GM23338 (cell line): ENCODE results near the gene ACTN2. TPM values are rescaled to one million over a fixed set of nuclear protein-coding genes. Genes with fewer than 3 reads are reported as not detected.

ENCODE experiments used
- ATAC-seq: fragments of 200-7000 bp; cut with Tn5 transposase; 3 replicates; pipeline ENCODE4 v1.9.1; 2020
- DNase-seq: peaks from one replicate; pipeline ENCODE4 v3.0.0-alpha.2; 2015; ENCODE audit warnings: low spot score
- H2AFZ ChIP-seq: fragments of 200-600 bp; sonication (generic); 2 replicates; pipeline ENCODE4 v1.8.0; 2016; ENCODE audit warnings: antibody characterized with exemption, mild to moderate bottlenecking, moderate library complexity
- H3F3A ChIP-seq: fragments of 200-600 bp; sonication (generic); replicated peaks from 2 replicates; pipeline ENCODE4 v1.8.0; 2017; ENCODE audit warnings: antibody characterized with exemption, mixed run types, low read depth
- H3K27ac ChIP-seq: fragments of 200-600 bp; sonication (generic); 2 replicates; pipeline ENCODE4 v1.6.1; 2016; ENCODE audit warnings: low read depth
- H3K27me3 ChIP-seq: fragments of 200-600 bp; sonication (generic); 2 replicates; pipeline ENCODE4 v1.8.0; 2016; ENCODE audit warnings: mild to moderate bottlenecking, mixed run types, moderate library complexity; ENCODE audit not compliant: insufficient read depth
- H3K36me3 ChIP-seq: fragments of 200-600 bp; sonication (generic); 2 replicates; pipeline ENCODE4 v1.8.0; 2016; ENCODE audit warnings: mild to moderate bottlenecking; ENCODE audit not compliant: insufficient read depth
- H3K4me1 ChIP-seq: fragments of 200-600 bp; sonication (generic); 2 replicates; pipeline ENCODE4 v1.8.0; 2016; ENCODE audit warnings: mild to moderate bottlenecking, moderate library complexity; ENCODE audit not compliant: insufficient read depth
- H3K4me2 ChIP-seq: fragments of 200-600 bp; sonication (generic); 2 replicates; pipeline ENCODE4 v1.7.1; 2017; ENCODE audit warnings: mixed run types
- H3K4me3 ChIP-seq: fragments of 200-600 bp; sonication (generic); 2 replicates; pipeline ENCODE4 v1.6.1; 2016; ENCODE audit warnings: mixed run types
- H3K79me2 ChIP-seq: fragments of 200-600 bp; sonication (generic); replicated peaks from 2 replicates; pipeline ENCODE4 v1.8.0; 2017; ENCODE audit warnings: mild to moderate bottlenecking; ENCODE audit not compliant: insufficient read depth
- H3K9me2 ChIP-seq: fragments of 200-600 bp; sonication (generic); 2 replicates; pipeline ENCODE4 v1.8.0; 2017; ENCODE audit not compliant: insufficient read depth
- H4K20me1 ChIP-seq: fragments of 200-600 bp; sonication (generic); replicated peaks from 2 replicates; pipeline ENCODE4 v1.8.0; 2017; ENCODE audit warnings: mild to moderate bottlenecking; ENCODE audit not compliant: insufficient read depth
- H3K27ac Mint-ChIP-seq: 2 replicates; pipeline ENCODE4 v1.8.0; 2020; ENCODE audit warnings: inconsistent platforms, mild to moderate bottlenecking, moderate library complexity, mixed read lengths
- H3K27me3 Mint-ChIP-seq: 3 replicates; pipeline ENCODE4 v1.8.0; 2022; ENCODE audit warnings: low read depth, mild to moderate bottlenecking, moderate library complexity, mixed read lengths, inconsistent platforms; ENCODE audit not compliant: insufficient read depth, poor library complexity
- H3K36me3 Mint-ChIP-seq: 3 replicates; pipeline ENCODE4 v1.8.0; 2021; ENCODE audit warnings: low read depth, mild to moderate bottlenecking, inconsistent platforms, moderate library complexity, mixed read lengths
- H3K4me1 Mint-ChIP-seq: 3 replicates; pipeline ENCODE4 v1.8.0; 2020; ENCODE audit warnings: mild to moderate bottlenecking, inconsistent platforms, mixed read lengths
- H3K4me3 Mint-ChIP-seq: 3 replicates; pipeline ENCODE4 v1.8.0; 2021; ENCODE audit warnings: moderate library complexity, mild to moderate bottlenecking, inconsistent platforms, mixed read lengths
- H3K9me3 Mint-ChIP-seq: 3 replicates; pipeline ENCODE4 v1.8.0; 2020; ENCODE audit warnings: moderate library complexity, mild to moderate bottlenecking, inconsistent platforms, mixed read lengths
- EZH2phosphoT487 ChIP-seq: fragments of 200-600 bp; sonication (generic); IDR thresholded peaks from one replicate; pipeline ENCODE4 v1.8.1; 2018; ENCODE audit warnings: antibody characterized with exemption; ENCODE audit not compliant: unreplicated experiment
- NANOG ChIP-seq: IDR thresholded peaks from 2 replicates; pipeline ENCODE4 v1.6.1; 2016; ENCODE audit warnings: antibody characterized with exemption, borderline replicate concordance
- POLR2AphosphoS5 ChIP-seq: IDR thresholded peaks from 2 replicates; pipeline ENCODE4 v1.6.1; 2016; ENCODE audit warnings: antibody characterized with exemption, low read depth
- REST ChIP-seq: IDR thresholded peaks from one replicate; pipeline ENCODE4 v1.6.1; 2018; ENCODE audit warnings: antibody characterized with exemption; ENCODE audit not compliant: unreplicated experiment
- ZNF114 ChIP-seq: fragments of 250-450 bp; sonication (Bioruptor Pico); IDR thresholded peaks from 2 replicates; pipeline ENCODE4 v1.5.0; 2020; ENCODE audit warnings: mild to moderate bottlenecking, moderate library complexity
- ZNF462 ChIP-seq: fragments of 250-450 bp; sonication (Bioruptor Pico); IDR thresholded peaks from 2 replicates; pipeline ENCODE4 v1.5.0; 2020; ENCODE audit warnings: mild to moderate bottlenecking, moderate library complexity
- polyA plus RNA-seq: library from polyadenylated mRNA; unstranded; fragments of >200 nt; fragmentation: Nextera tagmentation; extraction: Ambion mirVana; gene quantifications from 2 replicates; pipeline ENCODE4 v1.2.1, GENCODE V29; 2016
- total RNA-seq: library from RNA; depleted of rRNA; stranded (reverse); fragments of >200 nt; shearing (Covaris generic); gene quantifications from 2 replicates; pipeline ENCODE4 v1.2.3, GENCODE V29; 2014

ACTN2 gene
- total and polyA plus RNA-seq, 2 experiments from 2014 or later = 1.9 to 2.8 TPM

GRCh38 chr1:236733653-236734052, 47.4 kb downstream of the ACTN2 start:
- H3F3A ChIP-seq = no peaks in the 10 kb centered on the region
- H3K9me2 ChIP-seq = no peaks in the 10 kb centered on the region
- H3K36me3 ChIP-seq = no peaks in the 10 kb centered on the region
- Mint-ChIP-seq H3K36me3 (no peaks in the 10 kb centered on the region), H3K4me1 (peaks cover 16% of the 10 kb centered on the region), H3K4me3 (no peak overlapping the region), H3K9me3 (no peaks in the 10 kb centered on the region), H3K27ac (no peak overlapping the region), H3K27me3 (no peaks in the 10 kb centered on the region)
- no peaks in the 10 kb centered on the region for H3K79me2 ChIP-seq
- no peak overlapping the region for H3K4me2 ChIP-seq
- DNase-seq (no peak), ATAC-seq (no peak)
- no peak for TF ChIP-seq ZNF114 (CRISPR knock-in tag)
- TF ChIP-seq EZH2phosphoT487 = no peak
- TF ChIP-seq ZNF462 = no peak
- no peak for TF ChIP-seq POLR2AphosphoS5
- no peak for TF ChIP-seq REST
- no peak for TF ChIP-seq NANOG
- no peaks in the 10 kb centered on the region for H3K27me3 ChIP-seq
- peaks cover 5% of the 10 kb centered on the region; the same call in 1 of the 2 replicates for H3K4me1 ChIP-seq
- no peak overlapping the region for H3K27ac ChIP-seq
- H3K4me3 ChIP-seq = no peak overlapping the region
- H2AFZ ChIP-seq = no peak overlapping the region
- H4K20me1 ChIP-seq = no peaks in the 10 kb centered on the region
